HCEC 1CT (cell line): ENCODE results near the gene PPM1B.
A peak's percentile ranks its signal among the peaks of the same experiment; 100 is the strongest.
"Not testable (repeated sequence)": the region's sequence is repeated elsewhere in the genome, so short reads cannot be mapped to it uniquely, and the experiment has no call there.

Source experiments
- DNase-seq: peaks from one replicate; pipeline ENCODE4 v3.0.0-alpha.2; 2017

The PPM1B gene

GRCh38 chr2:44168681-44169154 lies at the start of gene PPM1B:
TSS of gene PPM1B (plus strand) at chr2:44168875. CDS start at chr2:44201200, 32,325 bp downstream.
- DNase-seq: no peak

GRCh38 chr2:44119878-44120277 lies 48.8 kb upstream of the PPM1B start:
- no peak for DNase-seq

- DNase-seq: peak; percentile 91
These were observed 48.2 kb upstream of the PPM1B start for GRCh38 chr2:44120428-44120827.

GRCh38 chr2:44121899-44122298 lies 46.8 kb upstream of the PPM1B start:
- DNase-seq: no peak

- no peak for DNase-seq
These were observed 44.2 kb upstream of the PPM1B start for GRCh38 chr2:44124500-44124899.

- peak; percentile 47 for DNase-seq
These were observed 42.4 kb upstream of the PPM1B start for GRCh38 chr2:44126106-44126797.

- peak; percentile 75 for DNase-seq
These were observed 38.2 kb upstream of the PPM1B start for GRCh38 chr2:44130441-44130840.

- DNase-seq: no peak
These were observed 37.5 kb upstream of the PPM1B start for GRCh38 chr2:44131177-44131576.

- not testable (repeated sequence) for DNase-seq
These were observed 35.1 kb upstream of the PPM1B start for GRCh38 chr2:44133602-44134001.

- DNase-seq: no peak
These were observed 33.8 kb upstream of the PPM1B start for GRCh38 chr2:44134848-44135247.

GRCh38 chr2:44135296-44135695 lies 33.4 kb upstream of the PPM1B start:
- peak; percentile 7 for DNase-seq

- peak; percentile 3 for DNase-seq
These were observed 32.9 kb upstream of the PPM1B start for GRCh38 chr2:44135771-44136170.

- DNase-seq: peak; percentile 69
These were observed 32.4 kb upstream of the PPM1B start for GRCh38 chr2:44136252-44136651.

GRCh38 chr2:44137048-44137447 lies 31.6 kb upstream of the PPM1B start:
- DNase-seq: no peak

- DNase-seq: peak; percentile 1
These were observed 30.7 kb upstream of the PPM1B start for GRCh38 chr2:44137872-44138551.

- no peak for DNase-seq
These were observed 28.9 kb upstream of the PPM1B start for GRCh38 chr2:44139741-44140140.

GRCh38 chr2:44142306-44142705 lies 26.4 kb upstream of the PPM1B start:
- no peak for DNase-seq

GRCh38 chr2:44143701-44144100 lies 25.0 kb upstream of the PPM1B start:
- DNase-seq: no peak

GRCh38 chr2:44148999-44149398 lies 19.7 kb upstream of the PPM1B start:
- no peak for DNase-seq

GRCh38 chr2:44150473-44150872 lies 18.2 kb upstream of the PPM1B start:
- DNase-seq: no peak

GRCh38 chr2:44152865-44153669 lies 15.6 kb upstream of the PPM1B start:
- DNase-seq: no peak

- DNase-seq: peak; percentile 64
These were observed 12.8 kb upstream of the PPM1B start for GRCh38 chr2:44155666-44156446.

- no peak for DNase-seq
These were observed 4.9 kb upstream of the PPM1B start for GRCh38 chr2:44163777-44164176.
